NCI-H345 treated with DMSO at 0.1 percent for 48 hours (cell line): ENCODE data around the gene LDHA.

Experiments
- DNase-seq: peaks from one replicate; lab custom pipeline; 2025; ENCODE audit not compliant: unreplicated experiment; lab: John Stamatoyannopoulos, UW

LDHA gene

GRCh38 chr11:18394275-18394927 is at the start of gene LDHA:
LDHA (plus strand) TSS chr11:18394563; CDS start chr11:18396843, 2,280 bp downstream.
- DNase-seq = peak; percentile 80

- DNase-seq = no peak
Measured at GRCh38 chr11:18347471-18348125, 46.8 kb upstream of the LDHA start.

GRCh38 chr11:18352581-18352980 is 41.8 kb upstream of the LDHA start:
- no peak for DNase-seq

GRCh38 chr11:18358646-18359045 is 35.7 kb upstream of the LDHA start:
- no peak for DNase-seq

GRCh38 chr11:18361154-18361553 is 33.2 kb upstream of the LDHA start:
- DNase-seq = no peak

GRCh38 chr11:18364495-18365073 is 29.8 kb upstream of the LDHA start:
- no peak for DNase-seq

GRCh38 chr11:18365741-18366140 is 28.6 kb upstream of the LDHA start:
- DNase-seq = no peak

GRCh38 chr11:18366286-18366685 is 28.1 kb upstream of the LDHA start:
- no peak for DNase-seq

GRCh38 chr11:18367431-18367830 is 26.9 kb upstream of the LDHA start:
- DNase-seq = no peak

GRCh38 chr11:18368221-18368620 is 26.1 kb upstream of the LDHA start:
- no peak for DNase-seq

- DNase-seq = no peak
Measured at GRCh38 chr11:18369398-18369797, 25.0 kb upstream of the LDHA start.

- DNase-seq = no peak
Measured at GRCh38 chr11:18371279-18371678, 23.1 kb upstream of the LDHA start.

- no peak for DNase-seq
Measured at GRCh38 chr11:18372201-18372600, 22.2 kb upstream of the LDHA start.

GRCh38 chr11:18374956-18375355 is 19.4 kb upstream of the LDHA start:
- no peak for DNase-seq

- no peak for DNase-seq
Measured at GRCh38 chr11:18375941-18376340, 18.4 kb upstream of the LDHA start.

- DNase-seq = no peak
Measured at GRCh38 chr11:18379201-18379600, 15.2 kb upstream of the LDHA start.

- no peak for DNase-seq
Measured at GRCh38 chr11:18383388-18384156, 10.8 kb upstream of the LDHA start.

GRCh38 chr11:18384157-18384641 is 10.2 kb upstream of the LDHA start:
- no peak for DNase-seq

- DNase-seq = no peak
Measured at GRCh38 chr11:18390088-18390487, 4.3 kb upstream of the LDHA start.

- DNase-seq = no peak
Measured at GRCh38 chr11:18392434-18393321, 1.7 kb upstream of the LDHA start.
